ENCODE results near the gene LCT. TPM values are rescaled to one million over a fixed set of nuclear protein-coding genes. Genes with fewer than 3 reads are reported as not detected.

The LCT gene
- total and polyA plus RNA-seq, 9 of the 15 experiments (the other 6 are each of a cell fraction or from before 2014, with no cell fraction given), result 0.01 to 0.04 (median 0.03) TPM; not detected in 4

- TF ChIP-seq CTCF (IDR thresholded peaks at IDR 0.05 in 2 of 3, conservative IDR thresholded peaks at IDR 0.05 in 1 of 3; ENCODE audit: insufficient read depth in 2 of 3, low read depth in 1 of 3, low read length in 3 of 3), result peak; percentile 94 to 97 (median 96)
- peak; percentile 91 for TF ChIP-seq ATF3 (IDR thresholded peaks at IDR 0.05)
- TF ChIP-seq ATF3 (CRISPR knock-in tag; conservative IDR thresholded peaks at IDR 0.05), result no peak
- TF ChIP-seq ZNF512 (tag; IDR thresholded peaks at IDR 0.05), result no peak
- TF ChIP-seq, protein P1, sequence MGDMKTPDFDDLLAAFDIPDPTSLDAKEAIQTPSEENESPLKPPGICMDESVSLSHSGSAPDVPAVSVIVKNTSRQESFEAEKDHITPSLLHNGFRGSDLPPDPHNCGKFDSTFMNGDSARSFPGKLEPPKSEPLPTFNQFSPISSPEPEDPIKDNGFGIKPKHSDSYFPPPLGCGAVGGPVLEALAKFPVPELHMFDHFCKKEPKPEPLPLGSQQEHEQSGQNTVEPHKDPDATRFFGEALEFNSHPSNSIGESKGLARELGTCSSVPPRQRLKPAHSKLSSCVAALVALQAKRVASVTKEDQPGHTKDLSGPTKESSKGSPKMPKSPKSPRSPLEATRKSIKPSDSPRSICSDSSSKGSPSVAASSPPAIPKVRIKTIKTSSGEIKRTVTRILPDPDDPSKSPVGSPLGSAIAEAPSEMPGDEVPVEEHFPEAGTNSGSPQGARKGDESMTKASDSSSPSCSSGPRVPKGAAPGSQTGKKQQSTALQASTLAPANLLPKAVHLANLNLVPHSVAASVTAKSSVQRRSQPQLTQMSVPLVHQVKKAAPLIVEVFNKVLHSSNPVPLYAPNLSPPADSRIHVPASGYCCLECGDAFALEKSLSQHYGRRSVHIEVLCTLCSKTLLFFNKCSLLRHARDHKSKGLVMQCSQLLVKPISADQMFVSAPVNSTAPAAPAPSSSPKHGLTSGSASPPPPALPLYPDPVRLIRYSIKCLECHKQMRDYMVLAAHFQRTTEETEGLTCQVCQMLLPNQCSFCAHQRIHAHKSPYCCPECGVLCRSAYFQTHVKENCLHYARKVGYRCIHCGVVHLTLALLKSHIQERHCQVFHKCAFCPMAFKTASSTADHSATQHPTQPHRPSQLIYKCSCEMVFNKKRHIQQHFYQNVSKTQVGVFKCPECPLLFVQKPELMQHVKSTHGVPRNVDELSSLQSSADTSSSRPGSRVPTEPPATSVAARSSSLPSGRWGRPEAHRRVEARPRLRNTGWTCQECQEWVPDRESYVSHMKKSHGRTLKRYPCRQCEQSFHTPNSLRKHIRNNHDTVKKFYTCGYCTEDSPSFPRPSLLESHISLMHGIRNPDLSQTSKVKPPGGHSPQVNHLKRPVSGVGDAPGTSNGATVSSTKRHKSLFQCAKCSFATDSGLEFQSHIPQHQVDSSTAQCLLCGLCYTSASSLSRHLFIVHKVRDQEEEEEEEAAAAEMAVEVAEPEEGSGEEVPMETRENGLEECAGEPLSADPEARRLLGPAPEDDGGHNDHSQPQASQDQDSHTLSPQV (IDR thresholded peaks at IDR 0.05), result no peak
- TF ChIP-seq KDM5B (IDR thresholded peaks at IDR 0.05; ENCODE audit: insufficient replicate concordance, low read depth, low read length), result no peak
- TF ChIP-seq, protein P2, sequence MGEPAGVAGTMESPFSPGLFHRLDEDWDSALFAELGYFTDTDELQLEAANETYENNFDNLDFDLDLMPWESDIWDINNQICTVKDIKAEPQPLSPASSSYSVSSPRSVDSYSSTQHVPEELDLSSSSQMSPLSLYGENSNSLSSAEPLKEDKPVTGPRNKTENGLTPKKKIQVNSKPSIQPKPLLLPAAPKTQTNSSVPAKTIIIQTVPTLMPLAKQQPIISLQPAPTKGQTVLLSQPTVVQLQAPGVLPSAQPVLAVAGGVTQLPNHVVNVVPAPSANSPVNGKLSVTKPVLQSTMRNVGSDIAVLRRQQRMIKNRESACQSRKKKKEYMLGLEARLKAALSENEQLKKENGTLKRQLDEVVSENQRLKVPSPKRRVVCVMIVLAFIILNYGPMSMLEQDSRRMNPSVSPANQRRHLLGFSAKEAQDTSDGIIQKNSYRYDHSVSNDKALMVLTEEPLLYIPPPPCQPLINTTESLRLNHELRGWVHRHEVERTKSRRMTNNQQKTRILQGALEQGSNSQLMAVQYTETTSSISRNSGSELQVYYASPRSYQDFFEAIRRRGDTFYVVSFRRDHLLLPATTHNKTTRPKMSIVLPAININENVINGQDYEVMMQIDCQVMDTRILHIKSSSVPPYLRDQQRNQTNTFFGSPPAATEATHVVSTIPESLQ (CRISPR knock-in tag; IDR thresholded peaks at IDR 0.05), result no peak
- no peak for TF ChIP-seq KLF6 (CRISPR knock-in tag; IDR thresholded peaks at IDR 0.05; ENCODE audit: borderline replicate concordance)
- no peak for TF ChIP-seq NFE2L1 (tag; IDR thresholded peaks at IDR 0.05; ENCODE audit: borderline replicate concordance, low read depth)
- peak; percentile 78 for TF ChIP-seq EGR1 (conservative IDR thresholded peaks at IDR 0.05)
- TF ChIP-seq ATF1 (CRISPR knock-in tag; IDR thresholded peaks at IDR 0.05), result no peak
- TF ChIP-seq ATF1 (tag; IDR thresholded peaks at IDR 0.05), result 0 out of 2 replicates have a peak, but pooled peaks have one; percentile 45
- TF ChIP-seq PTRF (tag; IDR thresholded peaks at IDR 0.05), result no peak
- no peak for TF ChIP-seq GABPB2 (CRISPR knock-in tag; conservative IDR thresholded peaks at IDR 0.05)
- TF ChIP-seq NRF1 (conservative IDR thresholded peaks at IDR 0.05 in 1 of 2, IDR thresholded peaks at IDR 0.05 in 1 of 2), result no peak
Observed at GRCh38 chr2:135797497-135798274, 39.3 kb downstream of the LCT start (continued).

All from K562 (cell line).